A673 (cell line): ENCODE data around the gene CCNDBP1.

ENCODE experiments used
- CTCF ChIP-seq: fragments of 300-800, 200-600 bp; sonication (generic); conservative IDR thresholded peaks from 2 replicates; pipeline ENCODE4 v1.5.1; 2017; ENCODE audit warnings: low read depth, mild to moderate bottlenecking, antibody characterized with exemption, low read length, moderate library complexity, mixed read lengths
- EZH2 ChIP-seq: fragments of 200-600 bp; sonication (generic); IDR thresholded peaks from 2 replicates; pipeline ENCODE4 v1.6.1; 2017; ENCODE audit warnings: borderline replicate concordance, low read depth, mild to moderate bottlenecking, mixed read lengths, antibody characterized with exemption, low read length; ENCODE audit not compliant: poor library complexity, severe bottlenecking

- TF ChIP-seq CTCF (no peak), EZH2 (no peak)
These were observed 21.8 kb downstream of the CCNDBP1 start for GRCh38 chr15:43207024-43207423.
